MV-4-11 (cell line): ENCODE data around the gene PLXNC1.
A peak's percentile ranks its signal among the peaks of the same experiment; 100 is the strongest.

Source experiments
- DNase-seq: peaks from one replicate; lab custom pipeline; 2025; lab: John Stamatoyannopoulos, UW

The PLXNC1 gene

GRCh38 chr12:94147991-94148738 is at the start of gene PLXNC1:
Gene PLXNC1, plus strand, starts transcription at chr12:94148577. Its CDS starts 395 bp downstream, at chr12:94148972.
- DNase-seq: peak; percentile 47

GRCh38 chr12:94099191-94099590 is 49.2 kb upstream of the PLXNC1 start:
- no peak for DNase-seq

GRCh38 chr12:94099632-94100031 is 48.7 kb upstream of the PLXNC1 start:
- DNase-seq: no peak

- no peak for DNase-seq
Measured at GRCh38 chr12:94100211-94100627, 48.2 kb upstream of the PLXNC1 start.

GRCh38 chr12:94100990-94101737 is 47.2 kb upstream of the PLXNC1 start:
- peak; percentile 45 for DNase-seq

GRCh38 chr12:94101738-94102660 is 46.4 kb upstream of the PLXNC1 start:
- DNase-seq: peak; percentile 83

- DNase-seq: no peak
Measured at GRCh38 chr12:94103986-94104385, 44.4 kb upstream of the PLXNC1 start.

GRCh38 chr12:94107910-94108309 is 40.5 kb upstream of the PLXNC1 start:
- no peak for DNase-seq

GRCh38 chr12:94109160-94109559 is 39.2 kb upstream of the PLXNC1 start:
- DNase-seq: no peak

GRCh38 chr12:94110258-94110657 is 38.1 kb upstream of the PLXNC1 start:
- DNase-seq: no peak

- no peak for DNase-seq
Measured at GRCh38 chr12:94111302-94111701, 37.1 kb upstream of the PLXNC1 start.

- DNase-seq: peak; percentile 84
Measured at GRCh38 chr12:94112121-94112520, 36.3 kb upstream of the PLXNC1 start.

GRCh38 chr12:94114166-94114565 is 34.2 kb upstream of the PLXNC1 start:
- no peak for DNase-seq

- no peak for DNase-seq
Measured at GRCh38 chr12:94116191-94116590, 32.2 kb upstream of the PLXNC1 start.

GRCh38 chr12:94121886-94122285 is 26.5 kb upstream of the PLXNC1 start:
- DNase-seq: no peak

- no peak for DNase-seq
Measured at GRCh38 chr12:94122591-94122990, 25.8 kb upstream of the PLXNC1 start.

GRCh38 chr12:94123127-94123526 is 25.2 kb upstream of the PLXNC1 start:
- DNase-seq: peak; percentile 77

- DNase-seq: peak; percentile 74
Measured at GRCh38 chr12:94126067-94126466, 22.3 kb upstream of the PLXNC1 start.

- DNase-seq: no peak
Measured at GRCh38 chr12:94127239-94128131, 20.9 kb upstream of the PLXNC1 start.

- DNase-seq: peak; percentile 55
Measured at GRCh38 chr12:94128280-94128679, 20.1 kb upstream of the PLXNC1 start.
